ENCODE data around the gene CNTNAP3B.
"Not testable (repeated sequence)": the region's sequence is repeated elsewhere in the genome, so short reads cannot be mapped to it uniquely, and the experiment has no call there.

DNA sequence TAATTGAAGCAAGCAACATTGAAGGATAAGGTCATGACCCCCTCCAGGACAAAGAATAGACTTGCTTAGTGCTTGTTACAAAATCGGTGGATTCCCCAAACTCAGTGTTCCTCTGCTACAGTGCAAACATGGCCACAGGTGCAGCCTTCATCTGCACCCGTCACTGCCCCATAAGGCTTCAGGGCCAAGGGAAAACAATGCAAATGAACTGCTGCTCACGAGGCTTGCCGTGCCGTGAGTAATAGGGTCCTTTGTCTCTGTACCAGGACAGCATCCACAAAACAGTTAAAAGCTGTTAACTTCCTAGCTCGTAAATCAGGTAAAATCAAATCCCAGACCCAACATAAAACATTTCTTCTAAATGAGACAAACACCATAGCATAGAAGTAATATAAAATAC lies 226.5 kb downstream of the CNTNAP3B start:
- TF ChIP-seq, protein P1, sequence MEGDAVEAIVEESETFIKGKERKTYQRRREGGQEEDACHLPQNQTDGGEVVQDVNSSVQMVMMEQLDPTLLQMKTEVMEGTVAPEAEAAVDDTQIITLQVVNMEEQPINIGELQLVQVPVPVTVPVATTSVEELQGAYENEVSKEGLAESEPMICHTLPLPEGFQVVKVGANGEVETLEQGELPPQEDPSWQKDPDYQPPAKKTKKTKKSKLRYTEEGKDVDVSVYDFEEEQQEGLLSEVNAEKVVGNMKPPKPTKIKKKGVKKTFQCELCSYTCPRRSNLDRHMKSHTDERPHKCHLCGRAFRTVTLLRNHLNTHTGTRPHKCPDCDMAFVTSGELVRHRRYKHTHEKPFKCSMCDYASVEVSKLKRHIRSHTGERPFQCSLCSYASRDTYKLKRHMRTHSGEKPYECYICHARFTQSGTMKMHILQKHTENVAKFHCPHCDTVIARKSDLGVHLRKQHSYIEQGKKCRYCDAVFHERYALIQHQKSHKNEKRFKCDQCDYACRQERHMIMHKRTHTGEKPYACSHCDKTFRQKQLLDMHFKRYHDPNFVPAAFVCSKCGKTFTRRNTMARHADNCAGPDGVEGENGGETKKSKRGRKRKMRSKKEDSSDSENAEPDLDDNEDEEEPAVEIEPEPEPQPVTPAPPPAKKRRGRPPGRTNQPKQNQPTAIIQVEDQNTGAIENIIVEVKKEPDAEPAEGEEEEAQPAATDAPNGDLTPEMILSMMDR (IDR thresholded peaks at IDR 0.05), result not testable (repeated sequence)
- TF ChIP-seq ZFX (IDR thresholded peaks at IDR 0.05; ENCODE audit: borderline replicate concordance), result not testable (repeated sequence)
